C4-2B (cell line): Measurements from ENCODE around the gene CYP3A5.

Experiments used
- ZFX ChIP-seq: fragments of 450-650 bp; IDR thresholded peaks from 2 replicates; pipeline ENCODE4 v1.6.1; 2017
- TF ChIP-seq, protein P1 (sequence below): fragments of 450-650 bp; conservative IDR thresholded peaks from 2 replicates; pipeline ENCODE4 v1.5.1; 2017; ENCODE audit warnings: mild to moderate bottlenecking

DNA sequence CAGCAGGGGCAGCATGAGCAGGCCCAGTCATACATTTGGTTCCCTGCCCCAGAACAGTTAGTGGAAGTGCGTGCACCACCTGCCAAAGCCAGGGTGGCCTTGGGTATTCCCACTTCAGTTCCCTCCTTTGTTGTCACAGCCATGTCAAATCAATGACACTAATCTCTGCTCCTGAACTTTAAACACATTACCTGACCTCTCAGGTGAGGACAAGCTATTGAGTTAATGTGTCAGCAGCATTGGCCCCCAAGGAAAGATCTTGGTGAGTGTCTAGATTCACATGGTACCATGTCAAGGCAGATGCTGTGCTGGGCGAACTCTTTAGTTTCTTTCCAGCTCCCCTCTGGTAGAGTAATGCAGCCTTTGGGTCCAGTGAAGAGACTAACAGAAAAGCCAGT lies 2.1 kb downstream of the CYP3A5 start:
- TF ChIP-seq, protein P1, sequence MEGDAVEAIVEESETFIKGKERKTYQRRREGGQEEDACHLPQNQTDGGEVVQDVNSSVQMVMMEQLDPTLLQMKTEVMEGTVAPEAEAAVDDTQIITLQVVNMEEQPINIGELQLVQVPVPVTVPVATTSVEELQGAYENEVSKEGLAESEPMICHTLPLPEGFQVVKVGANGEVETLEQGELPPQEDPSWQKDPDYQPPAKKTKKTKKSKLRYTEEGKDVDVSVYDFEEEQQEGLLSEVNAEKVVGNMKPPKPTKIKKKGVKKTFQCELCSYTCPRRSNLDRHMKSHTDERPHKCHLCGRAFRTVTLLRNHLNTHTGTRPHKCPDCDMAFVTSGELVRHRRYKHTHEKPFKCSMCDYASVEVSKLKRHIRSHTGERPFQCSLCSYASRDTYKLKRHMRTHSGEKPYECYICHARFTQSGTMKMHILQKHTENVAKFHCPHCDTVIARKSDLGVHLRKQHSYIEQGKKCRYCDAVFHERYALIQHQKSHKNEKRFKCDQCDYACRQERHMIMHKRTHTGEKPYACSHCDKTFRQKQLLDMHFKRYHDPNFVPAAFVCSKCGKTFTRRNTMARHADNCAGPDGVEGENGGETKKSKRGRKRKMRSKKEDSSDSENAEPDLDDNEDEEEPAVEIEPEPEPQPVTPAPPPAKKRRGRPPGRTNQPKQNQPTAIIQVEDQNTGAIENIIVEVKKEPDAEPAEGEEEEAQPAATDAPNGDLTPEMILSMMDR: no peak
- no peak for TF ChIP-seq ZFX
